ENCODE measurements around the gene DCANP1. TPM values are rescaled to one million over a fixed set of nuclear protein-coding genes. Genes with fewer than 3 reads are reported as not detected.

Gene DCANP1
- total and polyA plus RNA-seq, 9 of the 15 experiments (the other 6 are each of a cell fraction or from before 2014, with no cell fraction given) = not detected

DNA sequence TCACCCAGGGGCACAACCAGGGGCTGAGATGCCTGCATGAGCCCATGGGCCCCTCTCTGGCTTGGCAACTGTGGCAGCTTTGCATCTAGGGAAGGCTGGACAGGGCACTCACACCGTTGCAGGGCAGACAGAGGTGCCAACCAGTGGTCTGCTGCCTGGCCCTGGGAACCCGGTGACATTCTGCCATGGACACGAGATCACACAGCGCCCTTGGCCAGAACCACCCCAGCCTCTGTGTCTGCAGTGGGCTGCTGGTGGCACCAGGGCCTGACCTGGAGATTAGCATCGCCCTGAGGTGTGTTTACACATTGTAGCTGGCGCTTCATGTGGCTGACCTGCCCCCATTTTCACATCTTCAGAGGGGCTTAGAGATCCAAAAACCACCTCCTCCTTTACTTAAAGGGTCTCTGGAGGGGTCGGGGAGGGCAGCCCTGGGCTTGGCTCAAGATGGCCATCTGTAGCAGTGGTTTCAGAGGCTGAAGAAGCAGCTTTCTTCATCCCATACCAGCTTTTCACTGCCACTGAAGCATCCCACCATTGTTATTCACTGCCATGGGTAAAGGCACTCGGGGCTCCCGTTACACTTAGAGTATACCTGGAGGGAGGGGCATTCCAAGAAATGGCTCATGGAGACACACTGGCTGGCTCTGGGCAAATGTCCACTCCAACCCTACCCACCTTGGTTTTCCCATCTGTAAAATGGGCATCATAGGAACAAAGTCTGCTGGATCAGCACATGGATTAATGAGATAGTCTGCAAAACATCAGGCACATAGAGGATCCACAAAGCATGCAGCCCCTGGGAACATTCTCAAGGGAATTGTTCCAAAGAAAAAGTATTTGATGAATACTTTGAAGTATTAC lies 11.4 kb downstream of the DCANP1 start:
- Histone ChIP-seq H3K4me3 (no peak overlapping the region), H3K9ac (ENCODE audit: insufficient read depth in 1 of 2, low read depth in 2 of 2, low read length in 2 of 2) (no peak overlapping the region; a peak in 1 of 4 replicates), H3K79me2 (ENCODE audit: control insufficient read depth, insufficient read depth, low read length) (no peaks in the 10 kb centered on the region), H3K4me2 (ENCODE audit: insufficient read depth, low read length) (no peak overlapping the region), H3K4me1 (replicated peaks in 1 of 2; ENCODE audit: control insufficient read depth in 2 of 2, insufficient read depth in 2 of 2, low read length in 2 of 2) (peaks cover 36 to 41% of the 10 kb centered on the region in 2 experiments), H3K36me3 (ENCODE audit: control insufficient read depth, insufficient read depth, low read length) (no peaks in the 10 kb centered on the region), H4K20me1 (replicated peaks; ENCODE audit: control insufficient read depth, insufficient read depth, low read length) (no peaks in the 10 kb centered on the region), H3K9me3 (replicated peaks; ENCODE audit: control insufficient read depth, insufficient read depth, low read depth, low read length) (no peaks in the 10 kb centered on the region), H2AFZ (ENCODE audit: low read depth, low read length) (no peak overlapping the region), H3K27ac (ENCODE audit: extremely low read depth, low read depth, low read length) (no peak overlapping the region), H3K27me3 (ENCODE audit: control insufficient read depth in 2 of 2, insufficient read depth in 2 of 2, low read length in 2 of 2) (no peaks in the 10 kb centered on the region), H3K9me1 (ENCODE audit: control insufficient read depth, insufficient read depth, low read length) (no peaks in the 10 kb centered on the region)
- intact Hi-C loops (cut with micrococcal nuclease) (no loop called here), in situ Hi-C loops (cut with MboI) (no loop called here)
- POLR2A ChIA-PET = interaction anchor here (0.6 to 1.6 kb wide), 3 partner anchors 9 to 41 kb away, joined by 3 to 9 read pairs (median 3); partner anchors contain the start of gene MACROH2A1
- DNase-seq (ENCODE audit: extremely low read depth in 1 of 4, low spot score in 3 of 4) (peak in 1 of 4 experiments; percentile 1), ATAC-seq (no peak), FAIRE-seq (no peak)
- BruUV-seq (replicated peaks) = no TSS peak
- CTCF ChIA-PET (ENCODE audit: low intra/inter-chr PET ratio) = no interaction called here
- 75% methylated on average over 9 of the region's 9 CpGs for WGBS (ENCODE audit: insufficient coverage, low coverage, missing lambda C conversion rate)
- TF ChIP-seq ILF3 (IDR thresholded peaks at IDR 0.05; ENCODE audit: borderline replicate concordance) (no peak), HDAC2 (IDR thresholded peaks at IDR 0.05) (peak; percentile 62; the same call in 1 of the 2 replicates), CREM (IDR thresholded peaks at IDR 0.05; ENCODE audit: low read depth) (no peak), JUNB (CRISPR knock-in tag; conservative IDR thresholded peaks at IDR 0.05) (no peak), MTA1 (IDR thresholded peaks at IDR 0.05; ENCODE audit: borderline replicate concordance) (no peak), KDM1A (IDR thresholded peaks at IDR 0.05) (peak in 1 of 2 experiments; percentile 78; a peak in 3 of 4 replicates), TARDBP (IDR thresholded peaks at IDR 0.05) (no peak), ZNF77 (CRISPR knock-in tag; IDR thresholded peaks at IDR 0.05) (no peak), TFAM (CRISPR knock-in tag; conservative IDR thresholded peaks at IDR 0.05) (no peak), NR2C1 (IDR thresholded peaks at IDR 0.05) (no peak), NR2C1 (tag; IDR thresholded peaks at IDR 0.05) (no peak), ADNP (tag; IDR thresholded peaks at IDR 0.05) (peak; percentile 91), KDM2B (CRISPR knock-in tag; IDR thresholded peaks at IDR 0.05) (no peak), ZNF589 (CRISPR knock-in tag; IDR thresholded peaks at IDR 0.05; ENCODE audit: low read depth) (no peak), NR2F6 (CRISPR knock-in tag; IDR thresholded peaks at IDR 0.05) (no peak), NELFE (IDR thresholded peaks at IDR 0.05; ENCODE audit: insufficient read depth, insufficient read length) (no peak)
- TF ChIP-seq, protein P1, sequence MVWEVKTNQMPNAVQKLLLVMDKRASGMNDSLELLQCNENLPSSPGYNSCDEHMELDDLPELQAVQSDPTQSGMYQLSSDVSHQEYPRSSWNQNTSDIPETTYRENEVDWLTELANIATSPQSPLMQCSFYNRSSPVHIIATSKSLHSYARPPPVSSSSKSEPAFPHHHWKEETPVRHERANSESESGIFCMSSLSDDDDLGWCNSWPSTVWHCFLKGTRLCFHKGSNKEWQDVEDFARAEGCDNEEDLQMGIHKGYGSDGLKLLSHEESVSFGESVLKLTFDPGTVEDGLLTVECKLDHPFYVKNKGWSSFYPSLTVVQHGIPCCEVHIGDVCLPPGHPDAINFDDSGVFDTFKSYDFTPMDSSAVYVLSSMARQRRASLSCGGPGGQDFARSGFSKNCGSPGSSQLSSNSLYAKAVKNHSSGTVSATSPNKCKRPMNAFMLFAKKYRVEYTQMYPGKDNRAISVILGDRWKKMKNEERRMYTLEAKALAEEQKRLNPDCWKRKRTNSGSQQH (CRISPR knock-in tag; IDR thresholded peaks at IDR 0.05) = no peak
- TF ChIP-seq, protein P2, sequence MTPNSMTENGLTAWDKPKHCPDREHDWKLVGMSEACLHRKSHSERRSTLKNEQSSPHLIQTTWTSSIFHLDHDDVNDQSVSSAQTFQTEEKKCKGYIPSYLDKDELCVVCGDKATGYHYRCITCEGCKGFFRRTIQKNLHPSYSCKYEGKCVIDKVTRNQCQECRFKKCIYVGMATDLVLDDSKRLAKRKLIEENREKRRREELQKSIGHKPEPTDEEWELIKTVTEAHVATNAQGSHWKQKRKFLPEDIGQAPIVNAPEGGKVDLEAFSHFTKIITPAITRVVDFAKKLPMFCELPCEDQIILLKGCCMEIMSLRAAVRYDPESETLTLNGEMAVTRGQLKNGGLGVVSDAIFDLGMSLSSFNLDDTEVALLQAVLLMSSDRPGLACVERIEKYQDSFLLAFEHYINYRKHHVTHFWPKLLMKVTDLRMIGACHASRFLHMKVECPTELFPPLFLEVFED (CRISPR knock-in tag; conservative IDR thresholded peaks at IDR 0.05) = no peak
- TF ChIP-seq, protein P3, sequence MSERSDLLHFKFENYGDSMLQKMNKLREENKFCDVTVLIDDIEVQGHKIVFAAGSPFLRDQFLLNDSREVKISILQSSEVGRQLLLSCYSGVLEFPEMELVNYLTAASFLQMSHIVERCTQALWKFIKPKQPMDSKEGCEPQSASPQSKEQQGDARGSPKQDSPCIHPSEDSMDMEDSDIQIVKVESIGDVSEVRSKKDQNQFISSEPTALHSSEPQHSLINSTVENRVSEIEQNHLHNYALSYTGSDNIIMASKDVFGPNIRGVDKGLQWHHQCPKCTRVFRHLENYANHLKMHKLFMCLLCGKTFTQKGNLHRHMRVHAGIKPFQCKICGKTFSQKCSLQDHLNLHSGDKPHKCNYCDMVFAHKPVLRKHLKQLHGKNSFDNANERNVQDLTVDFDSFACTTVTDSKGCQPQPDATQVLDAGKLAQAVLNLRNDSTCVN (CRISPR knock-in tag; IDR thresholded peaks at IDR 0.05) = no peak
- TF ChIP-seq, protein P4, sequence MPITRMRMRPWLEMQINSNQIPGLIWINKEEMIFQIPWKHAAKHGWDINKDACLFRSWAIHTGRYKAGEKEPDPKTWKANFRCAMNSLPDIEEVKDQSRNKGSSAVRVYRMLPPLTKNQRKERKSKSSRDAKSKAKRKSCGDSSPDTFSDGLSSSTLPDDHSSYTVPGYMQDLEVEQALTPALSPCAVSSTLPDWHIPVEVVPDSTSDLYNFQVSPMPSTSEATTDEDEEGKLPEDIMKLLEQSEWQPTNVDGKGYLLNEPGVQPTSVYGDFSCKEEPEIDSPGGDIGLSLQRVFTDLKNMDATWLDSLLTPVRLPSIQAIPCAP (CRISPR knock-in tag; IDR thresholded peaks at IDR 0.05; ENCODE audit: borderline replicate concordance) = no peak
